SJCRH30 (cell line): ENCODE results near the gene TAS1R2. TPM values are rescaled to one million over a fixed set of nuclear protein-coding genes. Genes with fewer than 3 reads are reported as not detected.
"Not testable (repeated sequence)": the region's sequence is repeated elsewhere in the genome, so short reads cannot be mapped to it uniquely, and the experiment has no call there.

Source experiments
- DNase-seq, 2 experiments: peaks; one replicate each; pipeline ENCODE4 v3.0.0-alpha.2; 2015 to 2020
- H3K27ac ChIP-seq: fragments of 250-450 bp; sonication (Bioruptor Pico); 2 replicates; pipeline ENCODE4 v1.5.1; 2020; ENCODE audit warnings: mild to moderate bottlenecking, moderate library complexity
- H3K27me3 ChIP-seq: fragments of 250-450 bp; sonication (Bioruptor Pico); 2 replicates; pipeline ENCODE4 v1.5.1; 2020; ENCODE audit warnings: mild to moderate bottlenecking, moderate library complexity
- H3K36me3 ChIP-seq: fragments of 250-450 bp; sonication (Bioruptor Pico); 2 replicates; pipeline ENCODE4 v1.5.1; 2020; ENCODE audit warnings: mild to moderate bottlenecking, moderate library complexity
- H3K4me1 ChIP-seq: fragments of 250-450 bp; sonication (Bioruptor Pico); 2 replicates; pipeline ENCODE4 v1.5.1; 2020; ENCODE audit warnings: mild to moderate bottlenecking, moderate library complexity
- H3K4me3 ChIP-seq: fragments of 250-450 bp; sonication (Bioruptor Pico); 2 replicates; pipeline ENCODE4 v1.5.1; 2020; ENCODE audit warnings: mild to moderate bottlenecking, moderate library complexity
- H3K9me3 ChIP-seq: fragments of 250-450 bp; sonication (Bioruptor Pico); replicated peaks from 2 replicates; pipeline ENCODE4 v1.5.1; 2020; ENCODE audit warnings: mild to moderate bottlenecking, moderate library complexity
- total RNA-seq: library from RNA; depleted of rRNA; stranded (reverse); fragments of >200 nt; shearing (Covaris generic); gene quantifications from 2 replicates; pipeline ENCODE4 v1.2.3, GENCODE V29; 2014

Gene TAS1R2
- total RNA-seq, 1 experiment from 2014 or later, result not detected

- Histone ChIP-seq H3K9me3 (no peaks in the 10 kb centered on the region), H3K4me1 (no peaks in the 10 kb centered on the region), H3K27me3 (peaks cover 19% of the 10 kb centered on the region), H3K27ac (no peak overlapping the region), H3K36me3 (no peaks in the 10 kb centered on the region), H3K4me3 (no peak overlapping the region)
- DNase-seq, result no peak
These were observed 8.9 kb upstream of the TAS1R2 start for GRCh38 chr1:18868354-18868753.

GRCh38 chr1:18866846-18867245 is 7.4 kb upstream of the TAS1R2 start:
- Histone ChIP-seq H3K36me3 (no peaks in the 10 kb centered on the region), H3K27me3 (peaks cover 20% of the 10 kb centered on the region), H3K27ac (no peak overlapping the region), H3K4me1 (no peaks in the 10 kb centered on the region), H3K4me3 (no peak overlapping the region), H3K9me3 (no peaks in the 10 kb centered on the region)
- DNase-seq, result no peak

GRCh38 chr1:18866314-18866713 is 6.9 kb upstream of the TAS1R2 start:
- Histone ChIP-seq H3K36me3 (no peaks in the 10 kb centered on the region), H3K4me1 (no peaks in the 10 kb centered on the region), H3K9me3 (no peaks in the 10 kb centered on the region), H3K27ac (no peak overlapping the region), H3K4me3 (no peak overlapping the region), H3K27me3 (peaks cover 26% of the 10 kb centered on the region)
- no peak for DNase-seq

DNA sequence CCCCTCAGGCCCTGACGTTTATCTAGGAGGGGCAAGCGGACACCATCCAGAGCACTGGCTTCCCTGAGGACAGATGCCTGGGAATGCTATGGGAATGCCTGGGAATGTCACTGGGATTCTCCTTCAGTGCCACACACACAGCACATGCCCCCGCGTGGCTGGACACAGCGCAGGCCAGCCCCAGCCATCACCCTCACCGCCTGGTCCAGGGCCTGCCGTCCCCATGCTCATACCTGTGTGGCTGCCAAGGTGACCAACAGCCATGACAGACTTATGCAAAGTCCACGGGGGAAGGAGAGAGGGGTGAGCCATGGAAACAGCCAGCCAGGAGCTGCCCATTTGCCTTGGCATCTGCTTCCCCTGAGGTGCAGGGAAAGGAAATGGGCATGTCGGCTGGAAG is 5.7 kb upstream of the TAS1R2 start:
- DNase-seq, result no peak
- H3K27me3 ChIP-seq, result peaks cover 35% of the 10 kb centered on the region
- no peaks in the 10 kb centered on the region for H3K36me3 ChIP-seq
- no peak overlapping the region for H3K4me3 ChIP-seq
- H3K9me3 ChIP-seq, result no peaks in the 10 kb centered on the region
- no peaks in the 10 kb centered on the region for H3K4me1 ChIP-seq
- no peak overlapping the region for H3K27ac ChIP-seq

- Histone ChIP-seq H3K27ac (no peak overlapping the region), H3K36me3 (no peaks in the 10 kb centered on the region), H3K4me3 (no peak overlapping the region), H3K9me3 (no peaks in the 10 kb centered on the region; the same call in 1 of the 2 replicates), H3K4me1 (no peaks in the 10 kb centered on the region), H3K27me3 (peaks cover 21% of the 10 kb centered on the region)
- no peak for DNase-seq
These were observed 2.1 kb upstream of the TAS1R2 start for GRCh38 chr1:18861590-18861989.

GRCh38 chr1:18861082-18861481 is 1.6 kb upstream of the TAS1R2 start:
- Histone ChIP-seq H3K27me3 (peaks cover 21% of the 10 kb centered on the region), H3K36me3 (no peaks in the 10 kb centered on the region), H3K9me3 (no peaks in the 10 kb centered on the region; the same call in 1 of the 2 replicates)

GRCh38 chr1:18858070-18858688 is 1.3 kb downstream of the TAS1R2 start:
- Histone ChIP-seq H3K27me3 (peaks cover 16% of the 10 kb centered on the region), H3K27ac (no peak overlapping the region), H3K9me3 (no peaks in the 10 kb centered on the region; the same call in 1 of the 2 replicates), H3K4me1 (no peaks in the 10 kb centered on the region), H3K4me3 (no peak overlapping the region), H3K36me3 (no peaks in the 10 kb centered on the region)
- DNase-seq, result no peak

More at GRCh38 chr1:18861082-18861481, 1.6 kb upstream of the TAS1R2 start:
- H3K27ac ChIP-seq, result no peak overlapping the region
- H3K4me3 ChIP-seq, result no peak overlapping the region
- no peaks in the 10 kb centered on the region for H3K4me1 ChIP-seq
- DNase-seq, result no peak

GRCh38 chr1:18856435-18856834 is 3.0 kb downstream of the TAS1R2 start:
- Histone ChIP-seq H3K27ac (no peak overlapping the region), H3K4me1 (no peaks in the 10 kb centered on the region), H3K4me3 (no peak overlapping the region), H3K36me3 (no peaks in the 10 kb centered on the region), H3K27me3 (peaks cover 10% of the 10 kb centered on the region), H3K9me3 (no peaks in the 10 kb centered on the region; the same call in 1 of the 2 replicates)
- no peak for DNase-seq

DNA sequence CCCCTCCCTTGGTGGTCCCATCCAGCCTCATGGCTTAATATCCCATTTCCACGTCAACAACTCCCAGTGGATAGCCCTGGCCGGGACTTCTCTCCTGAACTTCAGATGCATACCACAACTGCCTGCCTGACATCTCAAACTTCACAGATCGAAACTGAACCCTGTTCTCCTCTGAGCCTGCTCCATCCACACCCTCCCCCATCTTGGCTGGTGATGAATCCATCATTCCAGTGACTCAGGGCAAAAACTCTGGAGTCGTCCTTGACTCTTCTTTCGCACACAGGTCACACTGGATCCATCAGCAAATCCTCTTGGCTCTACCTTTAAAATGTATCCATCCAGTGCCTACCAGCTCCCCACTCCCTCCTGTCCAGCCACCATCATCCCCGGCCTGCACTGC is 3.9 kb downstream of the TAS1R2 start:
- no peak overlapping the region for H3K4me3 ChIP-seq
- H3K27ac ChIP-seq, result no peak overlapping the region
- no peaks in the 10 kb centered on the region; the same call in 1 of the 2 replicates for H3K9me3 ChIP-seq
- no peaks in the 10 kb centered on the region for H3K36me3 ChIP-seq
- peaks cover 2% of the 10 kb centered on the region; the same call in 1 of the 2 replicates for H3K27me3 ChIP-seq
- H3K4me1 ChIP-seq, result no peaks in the 10 kb centered on the region
- no peak for DNase-seq

DNA sequence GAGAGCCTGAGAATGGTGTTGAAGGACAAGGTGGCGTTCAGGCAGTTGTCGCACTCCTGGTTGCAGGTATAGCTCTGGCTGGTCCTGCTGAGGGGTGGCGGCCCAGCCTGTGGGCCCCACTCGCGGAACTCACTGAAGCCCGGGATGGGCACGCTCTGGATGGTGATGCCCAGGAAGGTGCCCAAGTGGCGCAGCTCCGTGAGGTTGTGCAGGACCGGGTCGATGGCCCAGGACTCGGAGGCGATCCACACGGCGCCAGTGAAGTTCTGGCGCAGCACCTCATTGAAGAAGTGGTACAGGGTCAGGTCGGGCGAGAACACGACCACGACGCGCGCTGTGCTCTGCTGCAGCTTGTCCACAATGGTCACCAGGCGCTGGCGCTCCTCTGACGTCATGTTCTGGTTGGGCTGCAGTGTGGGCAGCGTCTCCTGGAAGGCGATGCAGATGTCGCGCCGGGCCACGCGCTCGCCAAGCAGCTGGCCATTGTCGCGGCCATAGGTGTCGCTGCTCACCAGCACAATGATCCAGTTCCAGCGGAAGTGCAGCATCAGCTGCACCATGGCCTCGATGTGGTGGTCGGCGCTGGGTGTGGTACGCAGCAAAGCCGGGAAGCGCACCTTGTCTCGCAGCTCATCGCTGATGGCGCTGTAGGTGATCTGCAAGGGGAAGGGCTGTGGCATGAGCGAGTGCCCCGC is 5.0 kb downstream of the TAS1R2 start:
- Histone ChIP-seq H3K9me3 (no peaks in the 10 kb centered on the region; the same call in 1 of the 2 replicates), H3K27me3 (no peaks in the 10 kb centered on the region), H3K36me3 (no peaks in the 10 kb centered on the region), H3K4me3 (no peak overlapping the region), H3K4me1 (no peaks in the 10 kb centered on the region), H3K27ac (no peak overlapping the region)
- no peak for DNase-seq

- H3K27me3 ChIP-seq, result no peaks in the 10 kb centered on the region
- DNase-seq, result no peak
- no peaks in the 10 kb centered on the region for H3K9me3 ChIP-seq
- no peak overlapping the region for H3K4me3 ChIP-seq
- H3K4me1 ChIP-seq, result no peaks in the 10 kb centered on the region
- no peak overlapping the region for H3K27ac ChIP-seq
- no peaks in the 10 kb centered on the region for H3K36me3 ChIP-seq
These were observed 7.0 kb downstream of the TAS1R2 start for GRCh38 chr1:18852501-18852900.

- Histone ChIP-seq H3K36me3 (no peaks in the 10 kb centered on the region), H3K9me3 (no peaks in the 10 kb centered on the region), H3K4me1 (no peaks in the 10 kb centered on the region; the same call in 1 of the 2 replicates), H3K27me3 (no peaks in the 10 kb centered on the region), H3K27ac (no peak overlapping the region), H3K4me3 (no peak overlapping the region)
- peak; percentile 51 to 60 for DNase-seq
These were observed 10.2 kb downstream of the TAS1R2 start for GRCh38 chr1:18849261-18849711.

DNA sequence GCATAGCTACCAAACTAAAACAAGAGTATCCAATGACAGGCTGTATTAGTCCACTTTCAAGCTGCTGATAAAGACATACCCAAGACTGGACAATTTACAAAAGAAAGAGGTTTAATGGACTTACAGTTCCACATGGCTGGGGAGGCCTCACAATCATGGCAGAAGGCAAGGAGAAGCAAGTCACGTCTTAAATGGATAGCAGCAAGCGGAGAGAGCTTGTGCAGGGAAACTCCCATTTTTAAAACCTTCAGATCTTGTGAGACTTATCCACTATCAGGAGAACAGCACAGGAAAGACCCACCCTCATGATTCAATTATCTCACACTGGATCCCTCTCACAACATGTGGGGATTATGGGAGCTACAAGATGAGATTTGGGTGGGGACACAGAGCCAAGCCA is 11.7 kb downstream of the TAS1R2 start:
- H3K27ac ChIP-seq, H3K4me1 ChIP-seq, H3K4me3 ChIP-seq, H3K9me3 ChIP-seq, H3K36me3 ChIP-seq, DNase-seq, H3K27me3 ChIP-seq: not testable (repeated sequence)

GRCh38 chr1:18840145-18840544 is 19.3 kb downstream of the TAS1R2 start:
- H3K9me3 ChIP-seq, result no peaks in the 10 kb centered on the region
- no peak overlapping the region for H3K4me3 ChIP-seq
- H3K27me3 ChIP-seq, result peaks cover 3% of the 10 kb centered on the region; the same call in 1 of the 2 replicates
- H3K36me3 ChIP-seq, result no peaks in the 10 kb centered on the region
- DNase-seq, result no peak
- H3K27ac ChIP-seq, result no peak overlapping the region
- H3K4me1 ChIP-seq, result no peaks in the 10 kb centered on the region

DNA sequence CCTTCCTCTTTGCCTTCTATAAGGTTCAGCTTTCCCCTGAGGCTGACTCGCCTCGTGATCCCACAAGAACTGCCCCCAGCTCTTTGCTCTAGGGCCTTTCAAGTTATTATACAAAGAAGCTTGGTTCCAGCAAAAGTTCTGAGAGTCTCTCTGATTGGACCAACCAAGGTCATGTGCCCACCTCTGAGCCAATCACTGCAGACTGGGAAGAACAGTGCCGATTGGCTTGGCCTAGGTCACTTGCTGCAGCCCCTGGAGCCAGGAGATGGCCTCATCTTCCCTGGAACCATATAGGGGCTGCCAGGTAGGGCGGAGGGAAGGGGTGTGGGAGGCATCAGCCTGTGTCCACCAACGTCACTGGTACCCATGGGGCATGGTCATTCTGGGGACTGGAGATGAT is 22.8 kb downstream of the TAS1R2 start:
- H3K4me1 ChIP-seq, result no peaks in the 10 kb centered on the region
- no peaks in the 10 kb centered on the region for H3K9me3 ChIP-seq
- H3K27ac ChIP-seq, result no peak overlapping the region
- H3K4me3 ChIP-seq, result no peak overlapping the region
- no peaks in the 10 kb centered on the region for H3K36me3 ChIP-seq
- H3K27me3 ChIP-seq, result peaks cover 11% of the 10 kb centered on the region; the same call in 1 of the 2 replicates
- no peak for DNase-seq
